CD14-positive monocyte (primary cell): ENCODE data around the gene MT1X. TPM values are rescaled to one million over a fixed set of nuclear protein-coding genes. Genes with fewer than 3 reads are reported as not detected.
"Not testable (repeated sequence)": the region's sequence is repeated elsewhere in the genome, so short reads cannot be mapped to it uniquely, and the experiment has no call there.

Source experiments
- DNase-seq, 3 donors: peaks; one replicate each; pipeline ENCODE4 v3.0.0-alpha.2; 2011 to 2022
- H2AFZ ChIP-seq: 2 replicates; pipeline ENCODE4 v1.6.0; 2012; ENCODE audit warnings: mild to moderate bottlenecking, low read depth, low read length, inconsistent platforms; ENCODE audit not compliant: insufficient read depth, poor library complexity, severe bottlenecking
- H3K27ac ChIP-seq, 2 donors: 1 replicate in 1 of 2; 2 replicates in 1 of 2; pipeline ENCODE4 v1.5.1; 2012 to 2013; ENCODE audit warnings: low read length in 2 of 2, control low read depth in 1 of 2, inconsistent platforms in 1 of 2, low read depth in 1 of 2, mild to moderate bottlenecking in 1 of 2
- H3K27me3 ChIP-seq, 2 donors: one replicate each; pipeline versions ENCODE4 v1.6.0 to v1.6.1; 2011 to 2013; ENCODE audit warnings: low read length in 2 of 2; ENCODE audit not compliant: control insufficient read depth in 2 of 2, insufficient read depth in 2 of 2
- H3K36me3 ChIP-seq, 2 donors: replicated peaks in 1 of 2; 1 replicate in 1 of 2; 2 replicates in 1 of 2; pipeline versions ENCODE4 v1.5.1 to v1.6.1; 2012 to 2013; ENCODE audit warnings: low read length in 2 of 2, control low read depth in 1 of 2, inconsistent platforms in 1 of 2, mild to moderate bottlenecking in 1 of 2; ENCODE audit not compliant: insufficient read depth in 2 of 2, control insufficient read depth in 1 of 2
- H3K4me1 ChIP-seq, 2 donors: 1 replicate in 1 of 2; 2 replicates in 1 of 2; pipeline versions ENCODE4 v1.5.1 to v1.6.1; 2012 to 2013; ENCODE audit warnings: low read length in 2 of 2, control low read depth in 1 of 2, inconsistent platforms in 1 of 2, mild to moderate bottlenecking in 1 of 2, moderate library complexity in 1 of 2; ENCODE audit not compliant: insufficient read depth in 2 of 2, control insufficient read depth in 1 of 2
- H3K4me2 ChIP-seq: replicated peaks from 2 replicates; pipeline ENCODE3; 2012; ENCODE audit warnings: low read length, moderate library complexity, mild to moderate bottlenecking; ENCODE audit not compliant: poor library complexity, severe bottlenecking; ENCODE audit errors: extremely low read depth
- H3K4me3 ChIP-seq, 3 experiments: fragments of 200-600 bp in 1 of 3; sonication (generic) in 1 of 3; replicated peaks in 1 of 3; 1 replicate in 2 of 3; 2 replicates in 1 of 3; pipeline ENCODE4 v1.5.1; 2011 to 2013; ENCODE audit warnings: low read length in 3 of 3, mild to moderate bottlenecking in 3 of 3, control low read depth in 2 of 3, low read depth in 2 of 3, inconsistent platforms in 1 of 3, moderate library complexity in 1 of 3
- H3K79me2 ChIP-seq: 2 replicates; pipeline ENCODE4 v1.6.0; 2012; ENCODE audit warnings: mild to moderate bottlenecking, control low read depth, inconsistent platforms, low read length, moderate library complexity; ENCODE audit not compliant: insufficient read depth
- H3K9ac ChIP-seq: 2 replicates; pipeline ENCODE4 v1.6.0; 2017; ENCODE audit warnings: low read length, mild to moderate bottlenecking; ENCODE audit not compliant: insufficient read depth, poor library complexity, severe bottlenecking
- H3K9me3 ChIP-seq, 2 donors: replicated peaks in 1 of 2; 1 replicate in 1 of 2; 2 replicates in 1 of 2; pipeline versions ENCODE4 v1.5.1 to v1.6.1; 2012 to 2013; ENCODE audit warnings: low read length in 2 of 2, control low read depth in 1 of 2; ENCODE audit not compliant: control insufficient read depth in 1 of 2, insufficient read depth in 1 of 2
- H4K20me1 ChIP-seq: 2 replicates; pipeline ENCODE4 v1.6.0; 2012; ENCODE audit warnings: mild to moderate bottlenecking, low read length, control low read depth, moderate library complexity; ENCODE audit not compliant: insufficient read depth
- H3K27ac Mint-ChIP-seq, 7 donors: one replicate each; pipeline ENCODE4 v1.8.0; 2020; ENCODE audit warnings: mild to moderate bottlenecking in 7 of 7, mixed read lengths in 7 of 7, moderate library complexity in 6 of 7, inconsistent platforms in 2 of 7
- H3K27me3 Mint-ChIP-seq, 3 donors: one replicate each; pipeline ENCODE4 v1.8.0; 2021 to 2022; ENCODE audit warnings: low read depth in 3 of 3, mild to moderate bottlenecking in 3 of 3, mixed read lengths in 3 of 3, moderate library complexity in 3 of 3, inconsistent platforms in 1 of 3
- H3K36me3 Mint-ChIP-seq, 2 donors: one replicate each; pipeline ENCODE4 v1.8.0; 2020; ENCODE audit warnings: mixed read lengths in 2 of 2, inconsistent platforms in 1 of 2, mild to moderate bottlenecking in 1 of 2
- H3K4me1 Mint-ChIP-seq: one replicate; pipeline ENCODE4 v1.8.0; 2020; ENCODE audit warnings: mild to moderate bottlenecking, mixed read lengths
- H3K4me3 Mint-ChIP-seq, 2 donors: one replicate each; pipeline ENCODE4 v1.8.0; 2020; ENCODE audit warnings: mild to moderate bottlenecking in 2 of 2, mixed read lengths in 2 of 2, moderate library complexity in 1 of 2
- H3K9me3 Mint-ChIP-seq, 7 donors: one replicate each; pipeline ENCODE4 v1.8.0; 2020 to 2022; ENCODE audit warnings: mixed read lengths in 7 of 7, mild to moderate bottlenecking in 6 of 7, moderate library complexity in 6 of 7, inconsistent platforms in 2 of 7
- WGBS: methylation state at CpG from one replicate; pipeline ENCODE4 v1.1.5; 2013; ENCODE audit warnings: missing lambda C conversion rate; ENCODE audit not compliant: insufficient coverage; 5-methylcytosine and 5-hydroxymethylcytosine counted together
- intact Hi-C, 2 donors: fragments of 100-400 bp; cut with micrococcal nuclease; formaldehyde crosslinking; loops; one replicate each; pipeline versions ENCODE4 v1.15.0 to v1.15.1; 2023
- polyA plus RNA-seq, 3 donors: library from polyadenylated mRNA; depleted of rRNA in 1 of 3; unstranded in 2 of 3; stranded (reverse) in 1 of 3; fragments of 300-500 nt in 2 of 3; fragments of >200 nt in 1 of 3; fragmentation: Illumina TruSeq in 2 of 3; gene quantifications; 1 replicate in 2 of 3; 2 replicates in 1 of 3; pipeline ENCODE4 v1.2.3, GENCODE V29; 2012 to 2021
- TF ChIP-seq, protein P1 (sequence below): fragments of 200-600 bp; IDR thresholded peaks from one replicate; pipeline ENCODE4 v1.8.0; 2022; ENCODE audit warnings: antibody characterized with exemption, mild to moderate bottlenecking

Gene MT1X
- polyA plus RNA-seq, 3 donors, result 34.5 to 87.9 (median 55.4) TPM

DNA sequence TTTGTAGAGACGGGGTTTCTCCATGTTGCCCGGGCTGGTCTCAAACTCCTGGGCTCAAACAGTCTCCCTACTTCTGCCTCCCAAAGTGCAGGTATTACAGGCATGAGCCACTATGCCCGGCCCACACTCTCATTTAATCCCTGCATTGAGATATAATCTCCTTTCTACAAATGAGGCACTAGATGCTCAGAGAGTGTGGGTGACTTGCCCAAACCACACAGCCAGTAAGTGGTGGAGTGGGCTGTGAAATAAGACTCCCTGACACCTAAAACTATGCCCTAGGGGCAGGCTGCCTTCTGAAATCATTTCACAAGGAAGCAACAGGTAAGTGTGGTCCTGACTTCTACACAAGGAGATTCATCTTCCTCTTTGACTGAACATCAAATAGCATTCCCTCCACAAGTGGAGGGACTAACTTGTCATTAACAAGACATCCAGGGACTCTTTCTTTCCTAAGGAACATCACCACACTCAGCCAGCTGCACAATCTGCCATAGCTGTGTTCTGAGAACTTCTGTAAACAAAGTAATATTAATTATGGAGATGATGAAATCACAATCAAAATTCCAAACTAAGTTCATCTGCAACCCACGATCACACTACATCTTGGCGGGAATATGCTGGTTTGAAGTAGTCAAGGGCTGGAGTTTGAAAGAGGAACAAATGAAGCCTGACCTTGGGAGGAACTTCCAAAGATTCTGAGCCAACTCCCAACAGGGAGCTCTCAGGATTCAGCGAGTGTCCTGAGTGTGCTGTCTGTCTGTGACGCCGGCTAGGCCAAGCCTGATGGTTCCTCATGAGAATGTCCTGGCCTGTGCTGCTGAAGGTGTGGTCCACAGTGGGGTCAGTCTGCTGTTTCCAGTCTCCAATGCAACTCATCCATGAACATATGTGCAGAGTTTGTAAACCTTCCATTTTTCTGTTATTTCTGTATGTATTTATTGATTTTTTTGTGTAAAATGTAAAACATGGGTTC is 16.7 kb upstream of the MT1X start:
- Mint-ChIP-seq H3K4me1 (peaks cover 29% of the 10 kb centered on the region), H3K4me3 (peak overlapping the region in 1 of 2 donors; percentile 73), H3K9me3 (peaks cover 0 to 17% (median 6%) of the 10 kb centered on the region in 7 donors), H3K27me3 (peaks cover 90 to 96% (median 92%) of the 10 kb centered on the region in 3 donors), H3K36me3 (peaks cover 11% of the 10 kb centered on the region in 2 donors)
- H3K4me3 ChIP-seq, H2AFZ ChIP-seq, H4K20me1 ChIP-seq, DNase-seq, H3K27ac ChIP-seq, H3K4me2 ChIP-seq, intact Hi-C loops, H3K9ac ChIP-seq, H3K36me3 ChIP-seq, H3K27ac Mint-ChIP-seq, H3K79me2 ChIP-seq: not testable (repeated sequence)
- H3K27me3 ChIP-seq, result peaks cover 74 to 96% of the 10 kb centered on the region in 2 donors
- peaks cover 11 to 20% of the 10 kb centered on the region in 2 donors for H3K4me1 ChIP-seq
- H3K9me3 ChIP-seq, result peaks cover 0 to 34% of the 10 kb centered on the region in 2 donors
- 72% methylated on average over 4 of the region's 8 CpGs for WGBS

DNA sequence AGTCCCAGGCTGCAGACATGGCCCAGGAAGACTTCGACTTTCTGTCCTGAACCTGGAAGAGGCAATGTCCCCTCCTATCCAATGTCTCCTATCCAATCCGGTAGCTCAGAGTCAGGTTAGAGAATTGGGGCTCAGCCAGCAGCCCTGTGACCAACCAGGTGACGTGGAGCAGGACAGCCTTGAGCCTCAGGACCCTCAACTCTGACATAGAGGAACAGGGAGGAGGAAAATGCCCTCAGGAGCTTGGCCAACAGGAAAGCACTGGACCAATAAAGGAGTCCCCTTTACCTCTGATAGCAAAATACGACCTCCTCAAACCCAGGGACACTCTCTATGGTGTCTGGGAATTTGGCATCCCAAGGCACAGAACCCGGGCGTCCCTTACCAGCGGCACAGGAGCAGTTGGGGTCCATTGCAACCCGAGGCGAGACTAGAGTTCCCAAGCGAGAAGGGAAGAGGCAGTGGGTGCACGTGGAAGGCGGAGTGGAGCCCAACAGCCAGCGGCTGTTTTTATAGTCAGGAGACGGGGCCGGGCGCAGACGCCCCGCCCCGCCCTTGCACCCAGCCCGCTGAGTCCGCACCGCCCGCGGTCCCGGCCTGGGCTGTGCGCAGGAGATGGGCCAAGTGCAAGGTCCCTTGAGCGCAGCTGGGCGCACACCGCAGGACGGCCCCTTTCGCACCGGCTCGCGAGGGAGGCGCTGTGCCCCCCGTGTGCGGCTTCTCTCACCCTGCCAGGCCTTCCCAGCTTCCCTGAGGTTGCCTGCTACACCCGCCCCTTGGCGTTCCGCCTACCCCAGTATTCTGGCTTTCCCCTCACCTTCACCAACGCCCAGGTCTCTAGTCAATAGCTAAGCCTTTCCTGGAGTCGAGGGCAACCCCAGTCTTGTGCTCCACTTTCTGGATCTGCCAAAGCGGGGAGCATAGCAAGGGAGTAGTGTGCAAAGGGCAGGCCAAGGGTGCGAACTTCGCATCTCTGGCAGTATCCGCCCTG is 14.4 kb upstream of the MT1X start, which contains the start of gene MT1G:
Gene MT1G (minus strand): TSS at position 485 of the 991 bp plus-strand sequence. CDS start 72 bp downstream, at position 413.
- Mint-ChIP-seq H3K9me3 (peaks cover 0 to 18% (median 4%) of the 10 kb centered on the region in 7 donors), H3K36me3 (peaks cover 0 to 2% of the 10 kb centered on the region in 2 donors), H3K27me3 (peaks cover 88 to 98% (median 95%) of the 10 kb centered on the region in 3 donors), H3K4me1 (peaks cover 27% of the 10 kb centered on the region), H3K27ac (peak within 1 kb of the TSS in 2 of 7 donors; percentile 4 to 45), H3K4me3 (peak within 1 kb of the TSS; percentile 51 to 87)
- no peaks in the 10 kb centered on the region for H3K36me3 ChIP-seq
- 8% methylated on average over 44 of the region's 46 CpGs for WGBS
- no peaks in the 10 kb centered on the region for H3K79me2 ChIP-seq
- no peaks in the 10 kb centered on the region for H4K20me1 ChIP-seq
- peak within 1 kb of the TSS; percentile 42 for H2AFZ ChIP-seq
- peak within 1 kb of the TSS in 1 of 3 experiments; percentile 31 for H3K4me3 ChIP-seq
- intact Hi-C loops, result no loop called here
- TF ChIP-seq, protein P1, sequence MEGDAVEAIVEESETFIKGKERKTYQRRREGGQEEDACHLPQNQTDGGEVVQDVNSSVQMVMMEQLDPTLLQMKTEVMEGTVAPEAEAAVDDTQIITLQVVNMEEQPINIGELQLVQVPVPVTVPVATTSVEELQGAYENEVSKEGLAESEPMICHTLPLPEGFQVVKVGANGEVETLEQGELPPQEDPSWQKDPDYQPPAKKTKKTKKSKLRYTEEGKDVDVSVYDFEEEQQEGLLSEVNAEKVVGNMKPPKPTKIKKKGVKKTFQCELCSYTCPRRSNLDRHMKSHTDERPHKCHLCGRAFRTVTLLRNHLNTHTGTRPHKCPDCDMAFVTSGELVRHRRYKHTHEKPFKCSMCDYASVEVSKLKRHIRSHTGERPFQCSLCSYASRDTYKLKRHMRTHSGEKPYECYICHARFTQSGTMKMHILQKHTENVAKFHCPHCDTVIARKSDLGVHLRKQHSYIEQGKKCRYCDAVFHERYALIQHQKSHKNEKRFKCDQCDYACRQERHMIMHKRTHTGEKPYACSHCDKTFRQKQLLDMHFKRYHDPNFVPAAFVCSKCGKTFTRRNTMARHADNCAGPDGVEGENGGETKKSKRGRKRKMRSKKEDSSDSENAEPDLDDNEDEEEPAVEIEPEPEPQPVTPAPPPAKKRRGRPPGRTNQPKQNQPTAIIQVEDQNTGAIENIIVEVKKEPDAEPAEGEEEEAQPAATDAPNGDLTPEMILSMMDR, result no peak
- H3K4me2 ChIP-seq, result peak within 1 kb of the TSS; percentile 58
- DNase-seq, result peak in 1 of 3 donors; percentile 7
- peaks cover 11 to 20% of the 10 kb centered on the region in 2 donors for H3K4me1 ChIP-seq
- peaks cover 0 to 34% of the 10 kb centered on the region in 2 donors for H3K9me3 ChIP-seq
- no peak within 1 kb of the TSS for H3K9ac ChIP-seq
- peaks cover 75 to 99% of the 10 kb centered on the region in 2 donors for H3K27me3 ChIP-seq
- H3K27ac ChIP-seq, result no peak within 1 kb of the TSS
